WTC11 (cell line): ENCODE data around the gene GHRL. TPM values are rescaled to one million over a fixed set of nuclear protein-coding genes. Genes with fewer than 3 reads are reported as not detected.

Experiments
- microRNA-seq: library from miRNA; unstranded; fragments of <30 nt; microRNA quantifications from one replicate; pipeline ENCODE4 v1.2.0, GENCODE V29; 2022; ENCODE audit warnings: borderline number of aligned reads
- total RNA-seq: library from RNA; stranded (reverse); gene quantifications from 3 replicates; pipeline ENCODE4 v1.2.3, GENCODE V29; 2021

GHRL gene
- total RNA-seq, 1 experiment from 2014 or later = 0.35 TPM

Small RNAs within 50 kb of the gene (microRNA-seq; reads per million reads assigned to microRNA genes)
- not detected for gene MIR378B

Other genes with a start within 250 kb of the GHRL start
- not detected in 3 replicates for gene FANCD2OS, start 184.7 kb downstream of the GHRL start, total RNA-seq
- gene BRK1, start 177.3 kb downstream of the GHRL start, total RNA-seq = 107 to 121 TPM (median 117 TPM) in 3 replicates
- gene VHL, start 151.2 kb downstream of the GHRL start, total RNA-seq = 49.5 to 51.3 TPM (median 50.7 TPM) in 3 replicates
- gene IRAK2, start 128.0 kb downstream of the GHRL start, total RNA-seq = 0.71 to 1.4 TPM (median 0.73 TPM) in 3 replicates
- 23.2 to 31.7 TPM (median 24.7 TPM) in 3 replicates for gene TATDN2, start 44.5 kb downstream of the GHRL start, total RNA-seq
- 121 to 139 TPM (median 132 TPM) in 3 replicates for gene SEC13, start 28.2 kb upstream of the GHRL start, total RNA-seq
- 0.48 to 0.62 TPM (median 0.57 TPM) in 3 replicates for gene ATP2B2, start 212.6 kb upstream of the GHRL start, total RNA-seq